Measurements from ENCODE around the gene PRKACA.
A peak's percentile ranks its signal among the peaks of the same experiment; 100 is the strongest.
"Not testable (repeated sequence)": the region's sequence is repeated elsewhere in the genome, so short reads cannot be mapped to it uniquely, and the experiment has no call there.

Gene PRKACA

GRCh38 chr19:14152713-14153112, 35.2 kb upstream of the PRKACA start:
- Histone ChIP-seq H3K36me3 (ENCODE audit: insufficient read depth, low read length) (peaks cover 17% of the 10 kb centered on the region), H3K9me3 (ENCODE audit: control insufficient read depth, insufficient read depth, low read length) (no peaks in the 10 kb centered on the region), H3K4me1 (ENCODE audit: insufficient read depth, low read length) (peaks cover 19% of the 10 kb centered on the region), H3K9ac (ENCODE audit: low read depth, low read length) (no peak overlapping the region)

- H3K9me3 ChIP-seq (ENCODE audit: control insufficient read depth, insufficient read depth, low read length): no peaks in the 10 kb centered on the region
- peaks cover 19% of the 10 kb centered on the region for H3K4me1 ChIP-seq (ENCODE audit: insufficient read depth, low read length)
- peaks cover 6% of the 10 kb centered on the region for H3K36me3 ChIP-seq (ENCODE audit: insufficient read depth, low read length)
- H3K9ac ChIP-seq (ENCODE audit: low read depth, low read length): no peak overlapping the region
These were observed 33.5 kb upstream of the PRKACA start for GRCh38 chr19:14150770-14151661.

- Histone ChIP-seq H3K9ac (ENCODE audit: low read depth, low read length) (0 out of 2 replicates have a peak overlapping the region, but pooled peaks have one; percentile 22), H3K9me3 (ENCODE audit: control insufficient read depth, insufficient read depth, low read length) (no peaks in the 10 kb centered on the region), H3K4me1 (ENCODE audit: insufficient read depth, low read length) (peaks cover 19% of the 10 kb centered on the region), H3K36me3 (ENCODE audit: insufficient read depth, low read length) (peaks cover under 1% of the 10 kb centered on the region)
These were observed 32.6 kb upstream of the PRKACA start for GRCh38 chr19:14150041-14150769.

DNA sequence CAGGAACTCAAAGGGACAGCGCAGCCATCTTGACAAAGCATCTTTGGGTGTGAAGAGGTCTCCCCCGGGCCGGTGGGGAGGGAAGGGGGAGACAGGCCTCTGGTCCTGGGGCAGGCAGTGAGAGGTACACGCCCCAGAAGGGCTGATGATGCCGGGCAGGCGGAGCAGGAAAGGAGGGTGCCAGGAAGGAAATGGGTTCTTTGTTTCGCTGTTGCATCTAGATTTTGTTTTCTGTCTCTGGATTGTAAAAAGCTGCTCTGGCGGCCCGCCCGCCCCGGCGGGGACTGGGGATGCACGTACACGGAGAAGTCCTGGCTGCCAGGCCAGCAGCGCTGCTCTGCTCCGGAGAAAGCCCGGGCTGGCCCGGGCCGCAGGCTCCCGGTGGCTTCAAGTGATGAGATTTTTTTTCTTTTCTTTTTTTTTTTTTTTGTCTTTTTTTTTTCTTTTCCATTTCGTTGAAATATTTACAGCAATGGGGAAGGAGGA, 32.0 kb upstream of the PRKACA start:
- H3K9ac ChIP-seq (ENCODE audit: low read depth, low read length): peak overlapping the region; percentile 22; the same call in 1 of the 2 replicates
- H3K36me3 ChIP-seq (ENCODE audit: insufficient read depth, low read length): no peaks in the 10 kb centered on the region; the same call in 1 of the 2 replicates
- H3K4me1 ChIP-seq (ENCODE audit: insufficient read depth, low read length): peaks cover 19% of the 10 kb centered on the region
- H3K9me3 ChIP-seq (ENCODE audit: control insufficient read depth, insufficient read depth, low read length): no peaks in the 10 kb centered on the region

- Histone ChIP-seq H3K36me3 (ENCODE audit: insufficient read depth, low read length) (no peaks in the 10 kb centered on the region; the same call in 1 of the 2 replicates), H3K4me1 (ENCODE audit: insufficient read depth, low read length) (peaks cover 19% of the 10 kb centered on the region), H3K9ac (ENCODE audit: low read depth, low read length) (no peak overlapping the region), H3K9me3 (ENCODE audit: control insufficient read depth, insufficient read depth, low read length) (no peaks in the 10 kb centered on the region)
These were observed 31.3 kb upstream of the PRKACA start for GRCh38 chr19:14148751-14149410.

- no peaks in the 10 kb centered on the region; the same call in 1 of the 2 replicates for H3K36me3 ChIP-seq (ENCODE audit: insufficient read depth, low read length)
- H3K4me1 ChIP-seq (ENCODE audit: insufficient read depth, low read length): peaks cover 19% of the 10 kb centered on the region
- no peak overlapping the region for H3K9ac ChIP-seq (ENCODE audit: low read depth, low read length)
- no peaks in the 10 kb centered on the region for H3K9me3 ChIP-seq (ENCODE audit: control insufficient read depth, insufficient read depth, low read length)
These were observed 30.4 kb upstream of the PRKACA start for GRCh38 chr19:14147797-14148605.

GRCh38 chr19:14146789-14147216, 29.2 kb upstream of the PRKACA start:
- Histone ChIP-seq H3K9me3 (ENCODE audit: control insufficient read depth, insufficient read depth, low read length) (no peaks in the 10 kb centered on the region), H3K36me3 (ENCODE audit: insufficient read depth, low read length) (no peaks in the 10 kb centered on the region), H3K9ac (ENCODE audit: low read depth, low read length) (no peak overlapping the region), H3K4me1 (ENCODE audit: insufficient read depth, low read length) (peaks cover 19% of the 10 kb centered on the region)

- H3K9me3 ChIP-seq (ENCODE audit: control insufficient read depth, insufficient read depth, low read length); H3K9ac ChIP-seq (ENCODE audit: low read depth, low read length); H3K36me3 ChIP-seq (ENCODE audit: insufficient read depth, low read length): not testable (repeated sequence)
- peaks cover 19% of the 10 kb centered on the region for H3K4me1 ChIP-seq (ENCODE audit: insufficient read depth, low read length)
These were observed 28.6 kb upstream of the PRKACA start for GRCh38 chr19:14146169-14146568.

GRCh38 chr19:14145381-14145780, 27.8 kb upstream of the PRKACA start:
- H3K9me3 ChIP-seq (ENCODE audit: control insufficient read depth, insufficient read depth, low read length): no peaks in the 10 kb centered on the region
- H3K36me3 ChIP-seq (ENCODE audit: insufficient read depth, low read length): no peaks in the 10 kb centered on the region
- no peak overlapping the region for H3K9ac ChIP-seq (ENCODE audit: low read depth, low read length)
- peaks cover 16% of the 10 kb centered on the region for H3K4me1 ChIP-seq (ENCODE audit: insufficient read depth, low read length)

GRCh38 chr19:14142262-14143190, 25.0 kb upstream of the PRKACA start:
- no peaks in the 10 kb centered on the region for H3K4me1 ChIP-seq (ENCODE audit: insufficient read depth, low read length)
- H3K9ac ChIP-seq (ENCODE audit: low read depth, low read length): no peak overlapping the region
- no peaks in the 10 kb centered on the region; the same call in 1 of the 2 replicates for H3K9me3 ChIP-seq (ENCODE audit: control insufficient read depth, insufficient read depth, low read length)
- no peaks in the 10 kb centered on the region for H3K36me3 ChIP-seq (ENCODE audit: insufficient read depth, low read length)

GRCh38 chr19:14141041-14141440, 23.5 kb upstream of the PRKACA start:
- no peaks in the 10 kb centered on the region for H3K36me3 ChIP-seq (ENCODE audit: insufficient read depth, low read length)
- no peak overlapping the region for H3K9ac ChIP-seq (ENCODE audit: low read depth, low read length)
- no peaks in the 10 kb centered on the region; the same call in 1 of the 2 replicates for H3K9me3 ChIP-seq (ENCODE audit: control insufficient read depth, insufficient read depth, low read length)
- no peaks in the 10 kb centered on the region for H3K4me1 ChIP-seq (ENCODE audit: insufficient read depth, low read length)

GRCh38 chr19:14139944-14140343, 22.4 kb upstream of the PRKACA start:
- Histone ChIP-seq H3K36me3 (ENCODE audit: insufficient read depth, low read length) (no peaks in the 10 kb centered on the region), H3K4me1 (ENCODE audit: insufficient read depth, low read length) (no peaks in the 10 kb centered on the region; the same call in 1 of the 2 replicates), H3K9ac (ENCODE audit: low read depth, low read length) (no peak overlapping the region), H3K9me3 (ENCODE audit: control insufficient read depth, insufficient read depth, low read length) (no peaks in the 10 kb centered on the region; the same call in 1 of the 2 replicates)
